ENCODE measurements around the gene DCC. TPM values are rescaled to one million over a fixed set of nuclear protein-coding genes. Genes with fewer than 3 reads are reported as not detected.

The DCC gene
- total RNA-seq, 4 donors from 2014 or later: 0.13 TPM; not detected in 3

- WGBS, 2 donors: 79 to 80% methylated on average over 6 of the region's 6 CpGs
- intact Hi-C loops (cut with DNase I; ENCODE audit: low total_unique reads): no loop called here
- no peak overlapping the region for H3K4me3 ChIP-seq (ENCODE audit: low read depth, poor library complexity, severe bottlenecking)
Measured at GRCh38 chr18:53224128-53224778, 884.3 kb downstream of the DCC start.

GRCh38 chr18:53225567-53226325, 885.7 kb downstream of the DCC start:
- TF ChIP-seq, protein P1, sequence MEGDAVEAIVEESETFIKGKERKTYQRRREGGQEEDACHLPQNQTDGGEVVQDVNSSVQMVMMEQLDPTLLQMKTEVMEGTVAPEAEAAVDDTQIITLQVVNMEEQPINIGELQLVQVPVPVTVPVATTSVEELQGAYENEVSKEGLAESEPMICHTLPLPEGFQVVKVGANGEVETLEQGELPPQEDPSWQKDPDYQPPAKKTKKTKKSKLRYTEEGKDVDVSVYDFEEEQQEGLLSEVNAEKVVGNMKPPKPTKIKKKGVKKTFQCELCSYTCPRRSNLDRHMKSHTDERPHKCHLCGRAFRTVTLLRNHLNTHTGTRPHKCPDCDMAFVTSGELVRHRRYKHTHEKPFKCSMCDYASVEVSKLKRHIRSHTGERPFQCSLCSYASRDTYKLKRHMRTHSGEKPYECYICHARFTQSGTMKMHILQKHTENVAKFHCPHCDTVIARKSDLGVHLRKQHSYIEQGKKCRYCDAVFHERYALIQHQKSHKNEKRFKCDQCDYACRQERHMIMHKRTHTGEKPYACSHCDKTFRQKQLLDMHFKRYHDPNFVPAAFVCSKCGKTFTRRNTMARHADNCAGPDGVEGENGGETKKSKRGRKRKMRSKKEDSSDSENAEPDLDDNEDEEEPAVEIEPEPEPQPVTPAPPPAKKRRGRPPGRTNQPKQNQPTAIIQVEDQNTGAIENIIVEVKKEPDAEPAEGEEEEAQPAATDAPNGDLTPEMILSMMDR (IDR thresholded peaks at IDR 0.05): no peak
- TF ChIP-seq POLR2A (IDR thresholded peaks at IDR 0.05): no peak
- DNase-seq (ENCODE audit: low spot score in 2 of 2): no peak
- no peak overlapping the region for H3K4me3 ChIP-seq (ENCODE audit: low read depth, poor library complexity, severe bottlenecking)
- 82% methylated on average over 3 of the region's 3 CpGs for WGBS, 2 donors
- intact Hi-C loops (cut with DNase I; ENCODE audit: low total_unique reads): no loop called here

More at GRCh38 chr18:53224128-53224778, 884.3 kb downstream of the DCC start:
- no peak for DNase-seq (ENCODE audit: low spot score in 2 of 2)
- TF ChIP-seq POLR2A (IDR thresholded peaks at IDR 0.05): no peak
- TF ChIP-seq, protein P1 (IDR thresholded peaks at IDR 0.05): no peak

DNA sequence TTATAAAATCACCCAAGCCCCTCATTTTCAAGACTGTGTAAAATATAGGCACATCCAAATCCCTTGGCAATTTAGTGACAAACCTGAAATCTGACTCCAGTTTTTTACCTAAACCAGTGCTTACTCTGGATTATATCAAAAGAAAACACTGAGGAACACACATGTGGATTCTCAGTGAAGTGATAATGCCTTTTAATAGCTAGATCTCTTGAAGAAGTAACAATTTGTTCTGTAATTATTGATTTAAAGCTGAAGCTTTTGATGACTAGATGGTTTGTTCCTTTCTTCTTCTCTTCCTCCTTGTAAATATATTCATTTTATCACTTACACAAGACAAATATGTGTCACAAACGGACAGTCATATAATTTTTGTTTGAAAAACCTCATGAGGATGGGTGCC, 894.6 kb downstream of the DCC start:
- no peak for DNase-seq (ENCODE audit: low spot score in 2 of 2)
- intact Hi-C loops (cut with DNase I; ENCODE audit: low total_unique reads): no loop called here
- H3K4me3 ChIP-seq (ENCODE audit: low read depth, poor library complexity, severe bottlenecking): no peak overlapping the region
- 56 to 67% methylated on average over 1 of the region's 1 CpG for WGBS, 2 donors
- TF ChIP-seq POLR2A (IDR thresholded peaks at IDR 0.05): no peak
- TF ChIP-seq, protein P1 (IDR thresholded peaks at IDR 0.05): no peak

DNA sequence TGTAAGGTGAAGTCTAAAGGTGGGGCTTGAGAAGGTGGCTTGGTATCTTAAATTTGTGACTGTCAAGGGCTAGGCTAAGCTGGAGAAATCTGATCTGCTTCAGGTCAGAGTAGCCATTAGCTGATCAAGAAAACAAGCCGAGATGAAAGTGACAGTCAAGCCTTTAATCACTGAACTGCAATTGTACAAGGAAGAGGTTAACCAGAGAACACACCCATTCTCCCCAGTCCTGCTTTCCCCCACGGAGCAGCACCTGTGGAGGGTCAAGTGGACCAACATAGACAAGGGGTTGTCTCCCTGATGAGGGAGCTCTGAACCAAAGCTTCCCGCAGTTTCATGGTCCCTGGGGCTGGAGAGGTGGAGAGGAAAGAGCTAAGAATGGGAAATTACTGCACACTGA, 901.2 kb downstream of the DCC start:
- TF ChIP-seq, protein P1 (IDR thresholded peaks at IDR 0.05): no peak
- TF ChIP-seq POLR2A (IDR thresholded peaks at IDR 0.05): no peak
- 51 to 55% methylated on average over 3 of the region's 3 CpGs for WGBS, 2 donors
- intact Hi-C loops (cut with DNase I; ENCODE audit: low total_unique reads): no loop called here
- no peak for DNase-seq (ENCODE audit: low spot score in 2 of 2)
- no peak overlapping the region for H3K4me3 ChIP-seq (ENCODE audit: low read depth, poor library complexity, severe bottlenecking)

GRCh38 chr18:53253789-53254188, 913.8 kb downstream of the DCC start:
- DNase-seq (ENCODE audit: low spot score in 2 of 2): no peak
- WGBS, 2 donors: 79 to 88% methylated on average over 1 of the region's 1 CpG
- intact Hi-C loops (cut with DNase I; ENCODE audit: low total_unique reads): no loop called here
- no peak overlapping the region for H3K4me3 ChIP-seq (ENCODE audit: low read depth, poor library complexity, severe bottlenecking)
- TF ChIP-seq, protein P1 (IDR thresholded peaks at IDR 0.05): no peak
- no peak for TF ChIP-seq POLR2A (IDR thresholded peaks at IDR 0.05)
